ENCODE data around the gene IL1RL2.

- TF ChIP-seq POLR2AphosphoS5 (IDR thresholded peaks at IDR 0.05; ENCODE audit: borderline replicate concordance, low read depth, low read length) (no peak), EZH2 (IDR thresholded peaks at IDR 0.05) (no peak), FOXP2 (optimal IDR thresholded peaks at IDR 0.05; ENCODE audit: control extremely low read depth, extremely low read length, insufficient read depth) (no peak)
Observed at GRCh38 chr2:102289129-102289528, 102.3 kb downstream of the IL1RL2 start.
